Neural cell (in vitro differentiated cells): Measurements from ENCODE around the gene PCSK4.

ENCODE experiments used
- EZH2 ChIP-seq: fragments of 200-600, 300-800 bp; shearing (Covaris generic), sonication (generic); IDR thresholded peaks from 2 replicates; pipeline ENCODE4 v1.6.1; 2014; ENCODE audit warnings: antibody characterized with exemption, low read length, borderline replicate concordance, mild to moderate bottlenecking; ENCODE audit not compliant: insufficient read depth, poor library complexity, severe bottlenecking
- POLR2AphosphoS5 ChIP-seq: IDR thresholded peaks from 2 replicates; pipeline ENCODE4 v1.6.1; 2012
- TF ChIP-seq, protein P1 (sequence below): fragments of 450-650 bp; IDR thresholded peaks from 2 replicates; pipeline ENCODE4 v1.5.1; 2014; ENCODE audit warnings: antibody characterized with exemption, mild to moderate bottlenecking, moderate library complexity; ENCODE audit not compliant: poor library complexity, severe bottlenecking

DNA sequence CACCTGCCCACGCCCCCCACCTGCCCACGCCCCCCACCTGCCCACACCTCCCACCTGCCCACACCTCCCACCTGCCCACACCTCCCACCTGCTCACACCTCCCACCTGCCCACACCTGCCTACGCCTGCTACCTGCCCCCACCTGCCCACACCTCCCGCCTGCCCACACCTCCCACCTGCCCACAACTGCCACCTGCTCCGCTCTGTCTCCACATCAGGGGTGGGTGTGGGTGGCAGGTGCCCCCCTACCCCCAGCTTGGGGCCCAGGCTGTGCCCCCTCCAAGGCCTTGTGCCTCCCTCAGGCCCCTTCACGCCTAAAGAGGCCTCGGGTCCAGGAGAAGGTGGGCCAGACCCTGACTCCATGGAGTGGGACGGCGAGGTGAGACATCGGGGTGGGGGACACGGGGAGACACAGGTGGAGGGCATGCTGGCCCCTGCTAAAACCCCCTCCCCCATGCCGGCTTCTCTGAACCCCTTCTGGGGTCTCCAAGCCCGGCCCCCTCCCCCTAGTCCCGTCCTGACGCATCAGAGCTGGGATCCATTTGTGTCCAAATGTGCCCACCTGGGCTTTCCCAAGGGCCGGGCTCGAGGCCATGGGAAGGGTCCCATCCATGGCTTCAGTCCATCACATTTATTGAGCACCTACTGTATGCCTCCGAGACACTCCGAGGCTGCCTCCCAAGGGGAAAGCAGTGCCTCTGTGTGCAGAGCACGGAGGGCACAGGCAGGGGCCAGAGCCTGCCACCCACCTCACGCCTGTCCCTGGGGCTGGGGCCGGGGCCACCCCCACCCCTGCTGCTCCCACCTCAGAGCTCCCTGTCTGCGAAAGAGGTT lies 38.7 kb upstream of the PCSK4 start:
- TF ChIP-seq, protein P1, sequence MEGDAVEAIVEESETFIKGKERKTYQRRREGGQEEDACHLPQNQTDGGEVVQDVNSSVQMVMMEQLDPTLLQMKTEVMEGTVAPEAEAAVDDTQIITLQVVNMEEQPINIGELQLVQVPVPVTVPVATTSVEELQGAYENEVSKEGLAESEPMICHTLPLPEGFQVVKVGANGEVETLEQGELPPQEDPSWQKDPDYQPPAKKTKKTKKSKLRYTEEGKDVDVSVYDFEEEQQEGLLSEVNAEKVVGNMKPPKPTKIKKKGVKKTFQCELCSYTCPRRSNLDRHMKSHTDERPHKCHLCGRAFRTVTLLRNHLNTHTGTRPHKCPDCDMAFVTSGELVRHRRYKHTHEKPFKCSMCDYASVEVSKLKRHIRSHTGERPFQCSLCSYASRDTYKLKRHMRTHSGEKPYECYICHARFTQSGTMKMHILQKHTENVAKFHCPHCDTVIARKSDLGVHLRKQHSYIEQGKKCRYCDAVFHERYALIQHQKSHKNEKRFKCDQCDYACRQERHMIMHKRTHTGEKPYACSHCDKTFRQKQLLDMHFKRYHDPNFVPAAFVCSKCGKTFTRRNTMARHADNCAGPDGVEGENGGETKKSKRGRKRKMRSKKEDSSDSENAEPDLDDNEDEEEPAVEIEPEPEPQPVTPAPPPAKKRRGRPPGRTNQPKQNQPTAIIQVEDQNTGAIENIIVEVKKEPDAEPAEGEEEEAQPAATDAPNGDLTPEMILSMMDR, result no peak
- no peak for TF ChIP-seq EZH2
- no peak for TF ChIP-seq POLR2AphosphoS5
